HG03108 (cell line): Measurements from ENCODE around the gene GPR143.
"Not testable (repeated sequence)": the region's sequence is repeated elsewhere in the genome, so short reads cannot be mapped to it uniquely, and the experiment has no call there.

Source experiments
- ATAC-seq: cut with Tn5 transposase; IDR thresholded peaks from one replicate; pipeline ENCODE4 v1.9.1; 2021; ENCODE audit warnings: moderate library complexity; ENCODE audit not compliant: unreplicated experiment

GPR143 gene

GRCh38 chrX:9765737-9766097, at the start of gene GPR143:
Gene GPR143 (minus strand): TSS chrX:9765847. CDS start chrX:9765817, 30 bp downstream.
- no peak for ATAC-seq

- ATAC-seq: not testable (repeated sequence)
These were observed 45.4 kb upstream of the GPR143 start for GRCh38 chrX:9811086-9811485.

- not testable (repeated sequence) for ATAC-seq
These were observed 44.2 kb upstream of the GPR143 start for GRCh38 chrX:9809876-9810275.

- no peak for ATAC-seq
These were observed 41.9 kb upstream of the GPR143 start for GRCh38 chrX:9807355-9808182.

- ATAC-seq: no peak
These were observed 40.3 kb upstream of the GPR143 start for GRCh38 chrX:9805956-9806355.

- ATAC-seq: no peak
These were observed 38.8 kb upstream of the GPR143 start for GRCh38 chrX:9804444-9804843.

- no peak for ATAC-seq
These were observed 37.1 kb upstream of the GPR143 start for GRCh38 chrX:9802737-9803136.

- no peak for ATAC-seq
These were observed 32.0 kb upstream of the GPR143 start for GRCh38 chrX:9797384-9798360.

- ATAC-seq: no peak
These were observed 28.8 kb upstream of the GPR143 start for GRCh38 chrX:9794495-9794894.

GRCh38 chrX:9790866-9791265, 25.2 kb upstream of the GPR143 start:
- ATAC-seq: no peak

GRCh38 chrX:9789555-9789954, 23.9 kb upstream of the GPR143 start:
- no peak for ATAC-seq

GRCh38 chrX:9788911-9789310, 23.3 kb upstream of the GPR143 start:
- ATAC-seq: no peak

- ATAC-seq: no peak
These were observed 21.4 kb upstream of the GPR143 start for GRCh38 chrX:9786798-9787635.

- no peak for ATAC-seq
These were observed 20.5 kb upstream of the GPR143 start, which contains the start of gene SHROOM2 for GRCh38 chrX:9785944-9786797. Gene SHROOM2 (plus strand): TSS chrX:9786429. CDS start chrX:9786546, 117 bp downstream.

- no peak for ATAC-seq
These were observed 19.8 kb upstream of the GPR143 start for GRCh38 chrX:9785254-9785943.

- no peak for ATAC-seq
These were observed 18.7 kb upstream of the GPR143 start for GRCh38 chrX:9784332-9784731.

- ATAC-seq: no peak
These were observed 16.3 kb upstream of the GPR143 start for GRCh38 chrX:9781941-9782340.

GRCh38 chrX:9775930-9776329, 10.3 kb upstream of the GPR143 start:
- ATAC-seq: no peak

GRCh38 chrX:9772943-9773342, 7.3 kb upstream of the GPR143 start:
- ATAC-seq: no peak
